NCI-H2107 treated with DMSO at 0.1 percent for 48 hours (cell line): ENCODE results near the gene RASD1.

Experiments
- DNase-seq: peaks from one replicate; lab custom pipeline; 2025; ENCODE audit not compliant: unreplicated experiment; lab: John Stamatoyannopoulos, UW

RASD1 gene

GRCh38 chr17:17527956-17528500 is 31.8 kb upstream of the RASD1 start:
- DNase-seq: no peak

- no peak for DNase-seq
Observed at GRCh38 chr17:17527534-17527933, 31.3 kb upstream of the RASD1 start.

- no peak for DNase-seq
Observed at GRCh38 chr17:17526369-17526768, 30.2 kb upstream of the RASD1 start.

- no peak for DNase-seq
Observed at GRCh38 chr17:17525956-17526355, 29.8 kb upstream of the RASD1 start.

- DNase-seq: no peak
Observed at GRCh38 chr17:17525311-17525710, 29.1 kb upstream of the RASD1 start.

GRCh38 chr17:17523731-17524490 is 27.7 kb upstream of the RASD1 start:
- no peak for DNase-seq

- DNase-seq: no peak
Observed at GRCh38 chr17:17523001-17523730, 27.0 kb upstream of the RASD1 start.

- DNase-seq: no peak
Observed at GRCh38 chr17:17520599-17521232, 24.5 kb upstream of the RASD1 start.

GRCh38 chr17:17519886-17520285 is 23.7 kb upstream of the RASD1 start:
- DNase-seq: no peak

- no peak for DNase-seq
Observed at GRCh38 chr17:17518951-17519350, 22.8 kb upstream of the RASD1 start.

- DNase-seq: no peak
Observed at GRCh38 chr17:17518014-17518413, 21.8 kb upstream of the RASD1 start.

- no peak for DNase-seq
Observed at GRCh38 chr17:17516941-17517720, 20.9 kb upstream of the RASD1 start.

GRCh38 chr17:17515934-17516930 is 20.0 kb upstream of the RASD1 start:
- no peak for DNase-seq

- DNase-seq: no peak
Observed at GRCh38 chr17:17514993-17515933, 19.1 kb upstream of the RASD1 start.

GRCh38 chr17:17514361-17514992 is 18.3 kb upstream of the RASD1 start:
- no peak for DNase-seq

- no peak for DNase-seq
Observed at GRCh38 chr17:17513626-17514025, 17.4 kb upstream of the RASD1 start.

- DNase-seq: no peak
Observed at GRCh38 chr17:17512866-17513265, 16.7 kb upstream of the RASD1 start.
